Measurements from ENCODE around the gene DNAAF5. TPM values are rescaled to one million over a fixed set of nuclear protein-coding genes. Genes with fewer than 3 reads are reported as not detected.

DNAAF5 gene
- total RNA-seq, 1 experiment from 2014 or later, result 51.2 TPM

- no peak for DNase-seq (ENCODE audit: low spot score)
These were observed 78.8 kb downstream of the DNAAF5 start for GRCh38 chr7:805261-805660.

DNA sequence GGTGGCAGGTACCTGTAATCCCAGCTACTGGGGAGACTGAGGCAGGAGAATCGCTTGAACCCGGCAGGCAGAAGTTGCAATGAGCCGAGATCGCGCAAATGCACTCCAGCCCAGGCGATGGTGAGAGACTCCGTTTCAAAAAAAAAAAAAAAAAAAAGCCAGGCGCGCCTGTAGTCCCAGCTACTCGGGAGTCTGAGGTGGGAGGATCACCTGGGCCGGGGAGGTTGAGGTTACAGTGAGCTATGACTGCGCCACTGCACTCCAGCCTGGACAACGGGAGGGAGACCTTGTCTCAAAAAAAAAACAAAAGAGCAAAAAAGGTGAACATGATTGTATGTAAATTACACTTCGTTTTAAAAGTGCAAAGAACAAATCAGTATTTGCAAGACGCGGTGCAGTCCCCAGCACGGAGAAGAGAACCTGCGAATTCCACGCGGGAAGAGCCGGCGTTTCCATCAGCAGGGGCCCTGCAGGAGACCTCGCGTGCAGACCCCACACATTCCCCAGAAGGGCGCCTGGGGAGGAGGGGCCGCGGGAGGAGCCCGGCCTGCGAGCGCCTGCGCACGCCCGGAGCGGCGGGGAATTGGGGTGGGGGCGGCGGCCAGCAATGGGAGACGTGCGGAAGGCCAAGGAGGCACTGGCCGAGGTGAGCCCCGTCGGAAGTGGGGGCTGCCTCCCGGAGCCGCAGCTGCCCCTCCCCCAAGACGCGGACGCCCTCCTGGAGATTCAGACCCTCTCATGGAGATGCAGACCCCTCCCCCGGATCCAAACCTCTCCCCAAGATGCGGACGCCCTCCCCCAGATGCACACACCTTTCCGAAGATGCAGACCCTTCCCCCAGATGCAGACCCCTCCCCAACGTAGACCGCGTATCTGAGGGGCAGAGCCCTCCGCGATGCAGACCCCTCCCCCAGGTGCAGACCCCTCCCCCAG is 89.1 kb downstream of the DNAAF5 start:
- DNase-seq (ENCODE audit: low spot score), result no peak

- peak; percentile 100 for DNase-seq (ENCODE audit: low spot score)
These were observed 89.8 kb downstream of the DNAAF5 start for GRCh38 chr7:816300-816750.

DNA sequence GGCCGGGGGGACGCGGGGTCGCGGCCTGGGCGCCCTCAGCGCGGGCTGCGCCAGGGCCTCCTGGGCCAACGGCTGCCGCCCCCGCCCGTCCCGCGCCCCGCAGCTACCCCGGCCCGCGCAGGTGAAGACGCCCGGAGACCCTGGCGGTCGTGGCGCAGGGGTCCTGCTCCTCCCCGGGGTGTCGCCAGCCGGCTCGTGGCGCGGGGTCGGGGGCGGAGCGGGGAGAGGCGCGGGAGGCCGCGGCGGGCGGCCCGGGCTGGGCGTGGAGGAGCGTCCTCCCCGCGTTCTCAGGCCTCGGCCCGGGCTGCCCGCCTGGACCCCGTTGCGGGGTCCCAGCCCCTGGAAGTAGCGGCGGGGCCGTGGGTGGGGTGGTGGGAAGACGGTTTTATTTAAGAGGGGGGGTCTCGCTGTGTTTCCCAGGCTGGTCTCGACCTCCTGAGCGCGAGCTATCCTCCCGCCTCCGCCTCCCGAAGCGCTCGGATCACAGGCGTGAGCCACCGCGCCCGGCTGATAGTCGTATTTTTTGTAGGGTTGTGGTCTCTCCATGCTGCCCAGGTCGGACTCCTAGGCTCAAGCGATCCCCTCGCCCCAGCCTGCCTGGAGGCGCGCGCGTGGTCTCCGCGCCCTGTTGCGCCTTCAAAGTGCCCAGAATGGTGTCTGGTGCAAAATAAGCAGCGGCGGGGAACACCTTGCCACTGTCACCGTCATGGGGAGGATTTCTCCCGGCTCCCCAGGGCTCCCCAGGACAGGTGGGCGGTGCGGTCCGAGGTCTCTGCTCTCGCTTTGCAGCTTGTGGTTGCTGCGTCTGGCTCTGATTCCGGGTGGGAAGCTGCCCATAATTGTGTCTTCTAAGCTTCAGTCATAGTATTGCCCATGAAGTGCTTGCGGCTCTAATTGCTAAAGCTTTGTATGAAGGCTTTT is 90.5 kb downstream of the DNAAF5 start:
- DNase-seq (ENCODE audit: low spot score), result no peak

DNA sequence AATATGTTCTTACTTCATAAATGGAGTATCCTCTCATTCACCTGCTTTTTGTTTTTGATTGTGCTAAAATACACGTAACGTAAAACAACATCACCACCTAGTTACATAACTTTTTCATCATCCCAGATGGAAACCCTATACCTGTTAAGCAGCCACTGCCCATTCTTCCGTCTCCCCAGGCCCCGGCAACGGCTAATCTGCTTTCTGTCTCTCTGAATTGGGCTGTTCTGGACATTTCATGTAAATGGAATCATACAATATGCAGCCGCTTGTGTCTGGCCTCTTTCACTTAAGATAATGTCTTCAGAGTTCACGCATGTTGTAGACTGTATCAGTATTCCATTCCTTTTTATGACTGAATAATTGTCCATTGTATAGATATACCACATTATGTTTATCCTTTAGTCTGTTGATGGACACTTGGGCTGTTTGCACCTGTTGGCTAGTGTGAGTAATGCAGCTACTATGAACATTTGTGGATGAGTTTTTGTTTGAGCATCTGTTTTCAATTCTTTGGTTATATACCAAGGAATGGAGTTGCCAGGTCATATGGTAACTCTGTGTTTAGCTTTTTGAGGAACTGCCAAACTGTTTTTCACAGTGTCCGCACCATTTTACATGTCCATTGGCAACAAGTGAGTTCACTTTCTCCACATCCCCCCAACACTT is 91.7 kb downstream of the DNAAF5 start:
- peak; percentile 70 for DNase-seq (ENCODE audit: low spot score)

- no peak for DNase-seq (ENCODE audit: low spot score)
These were observed 93.8 kb downstream of the DNAAF5 start for GRCh38 chr7:820341-820740.

GRCh38 chr7:821688-822087 is 95.2 kb downstream of the DNAAF5 start:
- DNase-seq (ENCODE audit: low spot score), result no peak

- DNase-seq (ENCODE audit: low spot score), result no peak
These were observed 96.3 kb downstream of the DNAAF5 start for GRCh38 chr7:822692-823276.

DNA sequence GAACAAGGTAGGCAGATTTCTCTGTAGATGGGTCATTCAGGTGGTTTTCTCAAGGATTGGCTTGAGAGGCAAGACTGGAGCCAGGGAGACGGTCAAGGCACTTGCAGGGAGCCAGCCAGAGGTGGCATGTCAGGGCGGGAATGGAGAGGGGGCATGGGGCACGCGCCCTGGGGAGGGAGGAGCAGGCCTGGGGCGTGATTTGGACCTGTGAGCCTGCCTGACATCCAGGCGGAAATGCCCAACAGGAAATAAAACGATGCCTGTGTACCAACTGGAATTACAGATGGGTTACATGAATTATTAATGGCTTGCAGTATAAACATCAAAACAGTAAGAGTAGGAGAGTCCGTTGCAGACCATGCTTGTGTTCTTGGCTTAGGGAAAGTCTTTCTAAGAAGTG is 97.2 kb downstream of the DNAAF5 start:
- DNase-seq (ENCODE audit: low spot score), result no peak

DNA sequence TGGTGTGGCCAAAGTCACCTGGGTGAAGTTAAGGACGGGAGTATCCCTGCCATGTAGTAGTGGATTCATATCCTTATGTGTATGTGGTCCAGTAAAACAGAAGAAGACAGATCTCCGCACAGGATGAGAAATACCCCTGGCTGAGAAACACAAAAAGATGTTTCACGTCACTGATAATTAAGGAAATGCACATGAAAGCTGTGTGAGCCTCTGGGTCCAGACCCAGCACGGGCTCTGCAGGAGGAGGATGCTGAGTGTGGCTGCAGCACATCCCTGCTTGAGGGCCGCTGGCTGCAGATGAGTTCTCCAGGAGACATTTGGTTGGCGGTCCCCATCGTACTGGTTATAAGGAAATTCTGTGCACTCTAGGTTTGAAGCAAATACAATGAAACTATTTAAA is 97.6 kb downstream of the DNAAF5 start:
- DNase-seq (ENCODE audit: low spot score), result no peak

DNA sequence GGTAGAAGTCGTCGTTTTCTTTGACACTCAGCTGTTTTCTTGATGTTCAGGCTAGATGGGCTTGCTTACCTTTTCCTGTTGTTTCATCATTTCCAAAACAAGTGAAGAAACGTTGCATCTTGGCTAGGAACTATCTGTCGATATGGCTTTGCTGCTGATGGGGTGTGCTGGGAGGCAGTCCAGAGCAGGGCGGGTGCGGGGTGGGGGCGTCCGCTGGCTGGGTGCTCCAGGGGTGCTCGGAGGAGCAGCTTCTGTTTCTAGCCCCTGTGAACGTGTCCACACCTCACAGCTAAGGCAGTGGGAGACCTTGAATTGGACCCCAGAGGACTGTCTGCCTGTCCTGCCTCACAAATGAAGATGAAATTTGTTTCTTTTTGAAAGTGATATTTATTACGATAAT is 98.2 kb downstream of the DNAAF5 start:
- no peak for DNase-seq (ENCODE audit: low spot score)

DNA sequence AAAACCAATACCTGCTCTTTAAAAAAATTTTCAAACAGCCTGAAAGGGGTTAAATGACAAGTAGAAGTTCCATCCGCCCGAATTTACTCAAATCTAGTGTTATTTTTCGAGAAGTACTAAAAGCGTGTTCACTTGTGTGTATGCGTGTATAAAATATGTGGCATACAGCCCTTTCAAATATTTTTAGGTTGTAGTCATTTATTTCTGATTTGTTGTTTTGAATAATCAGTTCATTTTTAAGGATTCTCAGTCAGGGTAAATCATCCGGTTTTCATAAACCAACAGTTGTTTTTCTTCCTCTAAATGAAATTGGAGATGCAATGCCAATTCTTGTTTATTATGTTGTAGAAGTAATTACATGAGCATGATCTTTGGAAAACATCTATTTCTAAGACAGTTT is 98.9 kb downstream of the DNAAF5 start:
- no peak for DNase-seq (ENCODE audit: low spot score)

GRCh38 chr7:826230-826917 is 99.9 kb downstream of the DNAAF5 start:
- no peak for DNase-seq (ENCODE audit: low spot score)

- DNase-seq (ENCODE audit: low spot score), result no peak
These were observed 102.5 kb downstream of the DNAAF5 start for GRCh38 chr7:828793-829561.

GRCh38 chr7:830069-830468 is 103.6 kb downstream of the DNAAF5 start:
- DNase-seq (ENCODE audit: low spot score), result no peak

GRCh38 chr7:831596-832166 is 105.2 kb downstream of the DNAAF5 start:
- DNase-seq (ENCODE audit: low spot score), result peak; percentile 96

DNA sequence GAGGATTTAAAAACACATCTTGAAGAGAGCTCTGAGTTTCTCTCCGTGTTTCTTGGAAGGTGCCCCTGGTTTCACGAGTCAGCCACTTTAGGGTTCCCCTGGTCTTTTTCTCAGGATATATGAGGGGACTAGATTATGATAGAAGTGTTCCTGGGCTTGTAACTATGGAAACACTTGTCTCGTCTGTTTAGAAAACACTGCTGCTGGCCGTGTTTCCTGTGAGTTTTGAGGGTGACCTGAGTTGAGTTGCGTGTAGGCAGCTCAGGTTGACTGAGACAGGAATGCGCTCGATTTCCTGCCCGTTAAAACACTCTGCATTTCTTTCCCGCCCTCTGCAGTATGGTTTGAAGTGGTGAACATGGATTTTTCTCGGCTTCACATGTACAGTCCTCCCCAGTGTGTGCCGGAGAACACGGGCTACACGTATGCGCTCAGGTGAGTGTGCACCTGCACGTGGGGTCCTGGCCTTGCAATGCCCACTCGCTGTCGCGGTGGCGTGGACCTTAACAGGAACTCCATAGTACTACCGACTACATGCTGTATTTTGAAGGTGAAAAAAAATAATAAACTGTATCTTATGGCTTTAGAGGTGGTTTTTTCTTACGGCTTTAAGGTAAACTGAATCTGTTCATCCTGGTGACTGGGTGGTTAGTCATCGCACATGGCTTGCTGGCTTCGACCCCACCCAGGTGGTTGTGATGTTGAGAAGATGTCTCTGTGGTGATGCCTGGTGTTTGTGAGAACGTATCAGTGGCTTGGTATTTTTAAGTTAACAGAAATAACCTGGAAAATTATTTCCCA is 105.9 kb downstream of the DNAAF5 start, which contains the start of gene SUN1:
Gene SUN1, plus strand, starts transcription at position 310 of the 801 bp plus-strand sequence. Its CDS starts 49 bp downstream, at position 359.
- peak; percentile 88 for DNase-seq (ENCODE audit: low spot score)

DNA sequence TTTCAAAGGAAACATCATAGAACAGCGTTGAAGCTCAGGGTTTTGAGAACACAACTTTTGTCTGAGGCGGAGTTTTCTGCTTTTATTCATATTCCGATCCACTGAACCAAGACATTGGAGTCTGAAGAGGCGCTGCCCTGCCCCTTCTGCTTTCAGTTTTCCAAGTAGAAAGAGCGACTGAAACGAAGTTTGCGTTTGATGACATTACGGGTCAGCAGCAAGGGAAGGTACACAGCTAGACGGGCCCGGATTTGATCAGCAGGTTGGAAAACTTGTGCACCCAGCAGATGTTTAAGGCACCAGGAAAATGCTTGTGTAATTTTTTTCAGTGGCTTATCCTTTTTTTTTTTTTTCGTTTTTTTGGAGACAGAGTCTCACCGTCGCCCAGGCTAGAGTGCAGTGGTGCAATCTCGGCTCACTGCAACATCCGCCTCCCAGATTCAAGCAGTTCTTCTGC is 106.5 kb downstream of the DNAAF5 start:
- no peak for DNase-seq (ENCODE audit: low spot score)

Measured in H4 (cell line).